LNCAP (cell line): ENCODE data around the gene RAB3IL1.

Experiments used
- TF ChIP-seq, protein P1 (sequence below): fragments of 450-650 bp; IDR thresholded peaks from 2 replicates; pipeline ENCODE4 v1.5.1; 2017; ENCODE audit warnings: mild to moderate bottlenecking

The RAB3IL1 gene

DNA sequence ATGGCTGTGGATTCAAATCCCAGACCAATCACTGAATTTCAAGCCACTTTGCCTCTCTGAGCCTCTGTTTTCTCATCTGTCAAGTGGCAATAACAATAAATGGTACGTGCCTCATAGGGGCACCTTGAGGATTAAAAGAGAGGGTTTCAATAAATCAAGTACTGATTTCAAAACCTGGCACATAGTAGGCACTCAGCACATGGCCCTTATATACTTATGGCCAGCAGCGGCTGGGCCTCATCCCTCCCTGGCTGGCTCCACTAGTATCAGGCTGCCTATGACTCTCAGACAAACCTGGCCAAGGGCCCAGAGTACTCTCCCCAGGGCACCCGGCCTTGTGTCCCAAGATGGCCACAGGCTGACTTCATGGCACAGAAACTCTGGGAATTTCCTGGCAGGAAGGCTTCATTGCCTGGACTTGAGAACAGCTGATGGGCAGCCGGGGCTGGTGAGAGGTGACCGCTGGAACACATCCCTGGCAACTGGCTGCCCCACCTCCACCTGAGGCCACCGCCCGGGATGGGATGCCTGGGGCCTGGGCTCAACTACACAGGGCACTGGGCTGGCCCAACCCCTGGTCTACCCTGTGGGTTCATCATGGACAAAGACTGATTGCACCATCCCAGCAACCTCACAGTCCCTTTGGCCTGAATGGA, 29.4 kb downstream of the RAB3IL1 start:
- TF ChIP-seq, protein P1, sequence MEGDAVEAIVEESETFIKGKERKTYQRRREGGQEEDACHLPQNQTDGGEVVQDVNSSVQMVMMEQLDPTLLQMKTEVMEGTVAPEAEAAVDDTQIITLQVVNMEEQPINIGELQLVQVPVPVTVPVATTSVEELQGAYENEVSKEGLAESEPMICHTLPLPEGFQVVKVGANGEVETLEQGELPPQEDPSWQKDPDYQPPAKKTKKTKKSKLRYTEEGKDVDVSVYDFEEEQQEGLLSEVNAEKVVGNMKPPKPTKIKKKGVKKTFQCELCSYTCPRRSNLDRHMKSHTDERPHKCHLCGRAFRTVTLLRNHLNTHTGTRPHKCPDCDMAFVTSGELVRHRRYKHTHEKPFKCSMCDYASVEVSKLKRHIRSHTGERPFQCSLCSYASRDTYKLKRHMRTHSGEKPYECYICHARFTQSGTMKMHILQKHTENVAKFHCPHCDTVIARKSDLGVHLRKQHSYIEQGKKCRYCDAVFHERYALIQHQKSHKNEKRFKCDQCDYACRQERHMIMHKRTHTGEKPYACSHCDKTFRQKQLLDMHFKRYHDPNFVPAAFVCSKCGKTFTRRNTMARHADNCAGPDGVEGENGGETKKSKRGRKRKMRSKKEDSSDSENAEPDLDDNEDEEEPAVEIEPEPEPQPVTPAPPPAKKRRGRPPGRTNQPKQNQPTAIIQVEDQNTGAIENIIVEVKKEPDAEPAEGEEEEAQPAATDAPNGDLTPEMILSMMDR, result no peak

- TF ChIP-seq, protein P1, result no peak
Measured at GRCh38 chr11:61886643-61887042, 30.7 kb downstream of the RAB3IL1 start.

- TF ChIP-seq, protein P1, result no peak
Measured at GRCh38 chr11:61885784-61886580, 31.4 kb downstream of the RAB3IL1 start.

DNA sequence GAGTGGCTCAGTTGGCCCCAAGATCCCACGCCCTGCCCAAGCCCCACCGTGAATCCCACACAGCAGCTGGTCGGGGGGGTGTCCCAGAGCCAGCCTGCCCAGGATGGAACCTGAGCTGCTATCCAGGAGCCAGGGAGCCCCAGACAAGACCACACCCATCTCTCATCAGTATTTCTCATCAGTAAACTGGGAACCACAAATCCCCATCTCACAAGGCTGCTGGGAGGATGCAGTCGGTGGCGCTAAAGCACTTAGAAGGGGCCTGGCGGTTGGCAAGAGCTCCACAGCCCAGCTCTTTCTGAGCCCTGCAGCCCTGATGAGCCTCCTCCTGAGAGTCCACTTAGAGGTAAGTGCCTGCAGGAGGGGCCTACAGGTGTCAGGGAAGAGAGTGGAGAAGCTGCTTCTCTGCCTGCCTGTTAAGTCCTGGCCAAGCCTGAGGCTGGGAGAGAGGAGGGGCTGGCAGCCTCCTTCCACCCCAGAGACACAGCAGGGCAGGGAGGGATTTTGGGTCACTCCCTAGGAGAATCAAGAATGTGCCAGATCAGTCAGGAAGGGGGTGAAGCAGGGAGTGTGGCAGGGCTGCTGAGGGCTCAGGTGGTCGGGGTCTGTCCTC, 32.1 kb downstream of the RAB3IL1 start:
- TF ChIP-seq, protein P1, result no peak

- TF ChIP-seq, protein P1, result no peak
Measured at GRCh38 chr11:61883947-61884346, 33.4 kb downstream of the RAB3IL1 start.

DNA sequence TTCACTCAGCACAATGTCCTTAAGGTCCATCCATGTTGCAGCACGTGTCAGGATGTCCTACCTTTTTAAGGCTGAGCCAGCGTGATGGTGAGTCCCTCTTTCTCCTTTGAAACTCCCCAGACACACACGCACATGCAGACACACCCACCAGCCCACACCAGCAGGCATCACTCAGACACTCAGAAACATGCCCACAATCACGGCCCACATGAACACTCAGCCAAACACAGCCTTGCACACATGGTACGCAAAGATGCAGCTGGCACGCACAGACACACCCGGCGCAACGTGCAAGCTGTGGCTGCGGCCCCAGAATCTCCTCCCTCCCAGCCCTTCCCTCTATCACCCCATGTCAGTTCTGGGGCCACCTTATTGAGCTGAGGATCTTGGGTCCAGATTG, 34.0 kb downstream of the RAB3IL1 start:
- TF ChIP-seq, protein P1, result no peak

DNA sequence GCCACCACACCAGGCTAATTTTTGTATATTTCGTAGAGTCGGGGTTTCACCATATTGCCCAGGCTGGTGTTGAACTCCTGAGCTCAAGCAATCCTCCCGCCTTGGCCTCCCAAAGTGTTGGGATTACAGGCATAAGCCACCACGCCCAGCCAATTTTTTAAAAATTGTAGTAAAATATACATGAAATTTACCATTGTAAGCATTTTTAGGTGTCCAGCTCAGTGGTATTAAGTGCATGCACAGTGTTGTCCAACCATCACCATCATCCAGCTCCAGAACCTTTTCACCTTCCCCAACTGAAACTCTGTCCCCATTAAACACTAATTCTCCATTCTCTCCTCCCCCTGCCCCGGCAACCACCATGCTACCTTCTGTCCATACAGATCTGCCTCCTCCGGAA, 34.5 kb downstream of the RAB3IL1 start:
- TF ChIP-seq, protein P1, result no peak
